ENCODE results near the gene GJA5.

GJA5 gene

DNA sequence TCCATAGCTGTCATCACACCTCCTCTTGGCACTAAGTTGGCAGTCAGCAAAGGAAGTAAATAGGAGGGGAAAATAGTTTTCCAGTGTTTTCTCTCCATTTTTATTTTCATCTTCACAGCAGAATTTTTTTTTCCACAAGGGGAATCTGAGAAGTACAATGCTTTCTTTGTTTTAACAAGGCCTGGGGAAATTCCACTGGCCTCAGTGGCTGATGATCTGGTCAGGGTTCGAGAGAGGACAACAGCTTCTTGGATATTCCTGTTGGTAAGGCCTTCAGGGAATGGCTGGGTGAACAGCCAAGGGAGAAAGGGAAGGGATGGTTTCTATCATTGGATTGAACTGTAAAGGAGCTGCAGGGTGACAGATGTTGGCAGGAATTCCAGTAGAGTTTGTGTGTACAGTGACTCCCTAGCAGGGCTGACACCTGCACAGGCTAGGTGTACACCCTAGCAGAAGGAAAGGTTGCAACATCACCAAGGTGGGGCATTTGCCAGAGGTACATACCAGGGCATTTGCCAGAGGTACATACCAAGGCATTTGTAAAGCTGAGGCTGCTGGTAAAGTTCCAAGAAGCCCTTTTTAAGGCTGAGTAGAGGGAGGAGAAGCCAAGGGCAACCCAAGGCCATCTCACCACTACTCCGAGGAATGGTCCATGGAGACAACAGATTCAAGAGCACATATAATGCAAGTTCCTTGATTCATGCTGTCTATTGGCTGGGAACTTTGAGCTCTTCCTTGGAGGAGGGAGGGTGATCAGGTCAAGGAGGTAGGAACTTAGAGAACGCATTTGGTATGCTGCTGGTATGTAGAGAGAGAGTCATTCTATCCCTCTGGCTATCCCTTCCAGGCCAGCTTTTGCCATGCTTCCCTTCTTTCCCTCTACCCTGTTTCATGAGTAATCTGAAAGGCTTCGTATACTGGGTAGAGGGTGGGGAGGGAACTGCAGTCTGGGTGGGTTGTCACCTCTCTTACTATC lies 3.1 kb downstream of the GJA5 start:
- Histone ChIP-seq H3K9me3 (ENCODE audit: control insufficient read depth, low read length) (no peaks in the 10 kb centered on the region), H3K27me3 (ENCODE audit: control insufficient read depth, insufficient read depth, low read length) (no peaks in the 10 kb centered on the region), H3K9ac (ENCODE audit: low read length) (no peak overlapping the region), H3K4me3 (ENCODE audit: low read length) (no peak overlapping the region), H3K4me1 (ENCODE audit: control insufficient read depth, insufficient read depth, low read length) (no peaks in the 10 kb centered on the region), H3K36me3 (ENCODE audit: control insufficient read depth, insufficient read depth, low read length) (no peaks in the 10 kb centered on the region)

GRCh38 chr1:147756341-147756740 lies 4.1 kb downstream of the GJA5 start:
- Histone ChIP-seq H3K9me3 (ENCODE audit: control insufficient read depth, low read length) (no peaks in the 10 kb centered on the region), H3K9ac (ENCODE audit: low read length) (no peak overlapping the region), H3K36me3 (ENCODE audit: control insufficient read depth, insufficient read depth, low read length) (no peaks in the 10 kb centered on the region), H3K27me3 (ENCODE audit: control insufficient read depth, insufficient read depth, low read length) (no peaks in the 10 kb centered on the region), H3K4me1 (ENCODE audit: control insufficient read depth, insufficient read depth, low read length) (no peaks in the 10 kb centered on the region), H3K4me3 (ENCODE audit: low read length) (no peak overlapping the region)

DNA sequence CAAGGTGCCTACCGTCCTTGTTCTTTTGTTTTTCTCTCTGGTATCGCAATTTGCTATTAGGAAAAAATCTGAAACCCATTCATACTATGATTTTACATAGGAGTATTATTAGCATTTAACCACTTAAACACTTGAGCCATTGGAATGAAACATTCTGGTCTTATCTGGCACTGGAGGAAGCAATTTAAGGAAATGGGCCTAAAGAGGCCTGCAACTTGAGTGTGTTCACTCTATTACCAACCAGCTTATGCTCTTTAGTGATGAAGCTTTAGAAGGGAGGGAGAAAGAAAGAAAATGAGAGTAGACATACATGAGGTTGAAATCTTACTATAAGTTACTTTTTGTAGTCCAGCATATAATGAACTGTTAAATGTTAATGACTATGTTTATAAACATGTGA lies 5.7 kb downstream of the GJA5 start:
- no peaks in the 10 kb centered on the region for H3K27me3 ChIP-seq (ENCODE audit: control insufficient read depth, insufficient read depth, low read length)
- H3K9me3 ChIP-seq (ENCODE audit: control insufficient read depth, low read length), result no peaks in the 10 kb centered on the region
- no peak overlapping the region for H3K4me3 ChIP-seq (ENCODE audit: low read length)
- H3K36me3 ChIP-seq (ENCODE audit: control insufficient read depth, insufficient read depth, low read length), result no peaks in the 10 kb centered on the region
- H3K9ac ChIP-seq (ENCODE audit: low read length), result no peak overlapping the region
- no peaks in the 10 kb centered on the region for H3K4me1 ChIP-seq (ENCODE audit: control insufficient read depth, insufficient read depth, low read length)

- H3K9ac ChIP-seq (ENCODE audit: low read length), result no peak overlapping the region
- no peak overlapping the region for H3K4me3 ChIP-seq (ENCODE audit: low read length)
- no peaks in the 10 kb centered on the region for H3K9me3 ChIP-seq (ENCODE audit: control insufficient read depth, low read length)
- no peaks in the 10 kb centered on the region for H3K36me3 ChIP-seq (ENCODE audit: control insufficient read depth, insufficient read depth, low read length)
- H3K27me3 ChIP-seq (ENCODE audit: control insufficient read depth, insufficient read depth, low read length), result no peaks in the 10 kb centered on the region
- H3K4me1 ChIP-seq (ENCODE audit: control insufficient read depth, insufficient read depth, low read length), result no peaks in the 10 kb centered on the region
Observed at GRCh38 chr1:147753081-147753480, 7.3 kb downstream of the GJA5 start.

DNA sequence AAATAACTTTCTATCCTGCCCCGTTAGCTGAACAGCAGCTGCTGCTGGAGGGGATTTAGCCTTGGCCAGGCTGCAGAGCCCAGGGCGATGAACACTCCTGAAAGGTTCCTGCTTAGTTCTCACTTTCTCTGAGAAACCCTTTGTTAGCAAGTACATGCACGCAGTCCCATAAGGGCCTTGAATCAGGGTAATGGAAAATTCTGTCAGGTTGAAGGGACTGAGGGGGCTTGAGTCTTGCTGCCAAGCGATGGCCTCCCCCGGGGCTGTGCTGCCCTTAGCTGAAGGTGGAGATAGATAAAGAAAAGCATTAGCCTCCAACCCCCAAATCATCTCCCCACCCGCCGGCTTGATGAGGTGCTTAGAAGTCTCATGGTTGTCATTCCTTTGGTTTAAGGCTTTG lies 7.9 kb downstream of the GJA5 start:
- Histone ChIP-seq H3K4me3 (ENCODE audit: low read length) (no peak overlapping the region), H3K9me3 (ENCODE audit: control insufficient read depth, low read length) (no peaks in the 10 kb centered on the region), H3K4me1 (ENCODE audit: control insufficient read depth, insufficient read depth, low read length) (no peaks in the 10 kb centered on the region), H3K36me3 (ENCODE audit: control insufficient read depth, insufficient read depth, low read length) (no peaks in the 10 kb centered on the region), H3K27me3 (ENCODE audit: control insufficient read depth, insufficient read depth, low read length) (no peaks in the 10 kb centered on the region), H3K9ac (ENCODE audit: low read length) (no peak overlapping the region)

GRCh38 chr1:147751346-147751745 lies 9.1 kb downstream of the GJA5 start:
- Histone ChIP-seq H3K4me3 (ENCODE audit: low read length) (no peak overlapping the region), H3K9me3 (ENCODE audit: control insufficient read depth, low read length) (no peaks in the 10 kb centered on the region), H3K36me3 (ENCODE audit: control insufficient read depth, insufficient read depth, low read length) (no peaks in the 10 kb centered on the region), H3K27me3 (ENCODE audit: control insufficient read depth, insufficient read depth, low read length) (no peaks in the 10 kb centered on the region), H3K9ac (ENCODE audit: low read length) (no peak overlapping the region), H3K4me1 (ENCODE audit: control insufficient read depth, insufficient read depth, low read length) (no peaks in the 10 kb centered on the region)

- Histone ChIP-seq H3K4me3 (ENCODE audit: low read length) (no peak overlapping the region), H3K9ac (ENCODE audit: low read length) (no peak overlapping the region), H3K9me3 (ENCODE audit: control insufficient read depth, low read length) (no peaks in the 10 kb centered on the region), H3K4me1 (ENCODE audit: control insufficient read depth, insufficient read depth, low read length) (no peaks in the 10 kb centered on the region), H3K27me3 (ENCODE audit: control insufficient read depth, insufficient read depth, low read length) (no peaks in the 10 kb centered on the region), H3K36me3 (ENCODE audit: control insufficient read depth, insufficient read depth, low read length) (no peaks in the 10 kb centered on the region)
Observed at GRCh38 chr1:147750618-147751217, 9.7 kb downstream of the GJA5 start.

DNA sequence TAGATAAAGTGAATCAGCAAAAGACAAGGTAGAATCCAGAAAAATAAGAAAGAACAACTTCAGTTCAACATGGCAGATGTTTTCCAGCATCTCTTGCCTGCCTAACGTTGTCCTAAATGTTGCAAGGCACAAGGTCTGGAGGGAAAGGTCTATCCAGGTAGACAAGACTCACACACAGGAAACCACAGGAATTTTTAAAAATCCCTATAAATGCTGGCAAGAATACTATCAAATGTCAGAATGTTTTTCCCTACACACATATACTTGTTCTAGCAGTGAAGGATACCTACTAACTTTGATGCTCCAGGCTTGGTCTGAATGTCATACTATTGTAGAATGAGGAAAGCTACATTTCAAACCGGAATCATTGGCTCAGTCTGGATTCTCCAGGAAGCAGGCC lies 10.6 kb downstream of the GJA5 start:
- Histone ChIP-seq H3K9ac (ENCODE audit: low read length) (no peak overlapping the region), H3K9me3 (ENCODE audit: control insufficient read depth, low read length) (no peaks in the 10 kb centered on the region), H3K4me3 (ENCODE audit: low read length) (no peak overlapping the region), H3K27me3 (ENCODE audit: control insufficient read depth, insufficient read depth, low read length) (no peaks in the 10 kb centered on the region), H3K36me3 (ENCODE audit: control insufficient read depth, insufficient read depth, low read length) (no peaks in the 10 kb centered on the region), H3K4me1 (ENCODE audit: control insufficient read depth, insufficient read depth, low read length) (no peaks in the 10 kb centered on the region)

DNA sequence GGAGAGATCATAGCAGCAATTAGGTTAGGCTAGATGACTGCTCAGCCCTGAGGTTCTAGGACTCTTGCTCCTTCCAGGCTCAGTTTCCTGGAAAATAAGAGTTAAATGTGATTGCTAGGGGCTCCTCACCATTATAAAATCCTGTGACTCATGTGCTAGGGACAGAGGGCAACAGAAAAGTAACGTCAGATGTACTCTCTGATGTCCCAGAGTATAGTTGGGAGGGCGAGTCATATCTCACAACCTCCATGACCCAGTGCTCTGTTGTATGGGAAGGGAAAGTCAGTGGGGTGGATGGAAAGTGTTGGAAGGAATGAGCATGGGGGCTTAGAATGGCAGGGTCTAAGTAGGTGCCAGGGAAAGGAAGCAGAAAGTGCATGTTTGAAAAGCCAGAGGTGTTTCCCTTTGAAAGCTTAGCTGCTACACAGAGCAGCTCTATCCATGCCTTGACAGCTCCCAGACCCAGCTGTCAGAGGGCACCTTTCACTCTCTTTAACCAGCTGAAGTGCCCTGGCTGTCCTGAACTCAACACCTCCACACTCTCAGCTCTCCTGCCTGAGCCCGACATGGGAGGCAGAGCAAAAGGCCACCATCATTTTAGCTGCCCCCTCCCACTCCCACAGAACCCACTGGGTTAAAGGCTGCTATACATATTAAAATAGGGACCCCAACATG lies 11.6 kb downstream of the GJA5 start:
- Histone ChIP-seq H3K9ac (ENCODE audit: low read length) (no peak overlapping the region), H3K9me3 (ENCODE audit: control insufficient read depth, low read length) (no peaks in the 10 kb centered on the region), H3K27me3 (ENCODE audit: control insufficient read depth, insufficient read depth, low read length) (no peaks in the 10 kb centered on the region), H3K4me3 (ENCODE audit: low read length) (no peak overlapping the region), H3K4me1 (ENCODE audit: control insufficient read depth, insufficient read depth, low read length) (no peaks in the 10 kb centered on the region), H3K36me3 (ENCODE audit: control insufficient read depth, insufficient read depth, low read length) (no peaks in the 10 kb centered on the region)

- Histone ChIP-seq H3K4me1 (ENCODE audit: control insufficient read depth, insufficient read depth, low read length) (no peaks in the 10 kb centered on the region), H3K36me3 (ENCODE audit: control insufficient read depth, insufficient read depth, low read length) (no peaks in the 10 kb centered on the region), H3K27me3 (ENCODE audit: control insufficient read depth, insufficient read depth, low read length) (no peaks in the 10 kb centered on the region), H3K4me3 (ENCODE audit: low read length) (no peak overlapping the region), H3K9me3 (ENCODE audit: control insufficient read depth, low read length) (no peaks in the 10 kb centered on the region), H3K9ac (ENCODE audit: low read length) (no peak overlapping the region)
Observed at GRCh38 chr1:147747966-147748365, 12.4 kb downstream of the GJA5 start.

GRCh38 chr1:147745271-147745670 lies 15.1 kb downstream of the GJA5 start:
- Histone ChIP-seq H3K27me3 (ENCODE audit: control insufficient read depth, insufficient read depth, low read length) (no peaks in the 10 kb centered on the region), H3K4me3 (ENCODE audit: low read length) (no peak overlapping the region), H3K4me1 (ENCODE audit: control insufficient read depth, insufficient read depth, low read length) (no peaks in the 10 kb centered on the region), H3K9ac (ENCODE audit: low read length) (no peak overlapping the region), H3K9me3 (ENCODE audit: control insufficient read depth, low read length) (no peaks in the 10 kb centered on the region), H3K36me3 (ENCODE audit: control insufficient read depth, insufficient read depth, low read length) (no peaks in the 10 kb centered on the region)

DNA sequence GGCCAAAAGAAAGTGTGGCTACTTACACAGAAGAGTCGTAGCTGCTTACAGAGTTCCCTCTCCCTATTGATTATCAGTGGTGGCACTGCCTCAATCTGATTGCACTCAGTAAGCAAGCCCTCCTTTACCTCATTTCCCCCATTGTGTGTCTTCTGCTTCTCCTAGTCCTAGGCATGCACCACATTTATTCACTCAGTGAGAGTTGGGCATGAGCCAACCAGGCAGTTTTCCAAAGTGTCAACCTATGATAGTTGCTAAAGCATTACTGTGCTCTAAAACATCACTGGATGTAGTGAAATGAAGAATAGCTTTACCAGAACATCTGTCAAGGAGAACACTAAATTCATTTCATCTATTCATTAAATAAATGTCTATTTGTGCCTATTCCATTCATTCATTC lies 19.3 kb downstream of the GJA5 start:
- no peaks in the 10 kb centered on the region for H3K9me3 ChIP-seq (ENCODE audit: control insufficient read depth, low read length)
- H3K36me3 ChIP-seq (ENCODE audit: control insufficient read depth, insufficient read depth, low read length), result no peaks in the 10 kb centered on the region
- no peak overlapping the region for H3K4me3 ChIP-seq (ENCODE audit: low read length)
- no peaks in the 10 kb centered on the region for H3K27me3 ChIP-seq (ENCODE audit: control insufficient read depth, insufficient read depth, low read length)
- no peak overlapping the region for H3K9ac ChIP-seq (ENCODE audit: low read length)
- H3K4me1 ChIP-seq (ENCODE audit: control insufficient read depth, insufficient read depth, low read length), result no peaks in the 10 kb centered on the region
